ENCODE measurements around the gene CEP57. TPM values are rescaled to one million over a fixed set of nuclear protein-coding genes. Genes with fewer than 3 reads are reported as not detected.

CEP57 gene
- polyA plus RNA-seq, 3 donors = 13.1 to 24.9 (median 14.9) TPM

DNA sequence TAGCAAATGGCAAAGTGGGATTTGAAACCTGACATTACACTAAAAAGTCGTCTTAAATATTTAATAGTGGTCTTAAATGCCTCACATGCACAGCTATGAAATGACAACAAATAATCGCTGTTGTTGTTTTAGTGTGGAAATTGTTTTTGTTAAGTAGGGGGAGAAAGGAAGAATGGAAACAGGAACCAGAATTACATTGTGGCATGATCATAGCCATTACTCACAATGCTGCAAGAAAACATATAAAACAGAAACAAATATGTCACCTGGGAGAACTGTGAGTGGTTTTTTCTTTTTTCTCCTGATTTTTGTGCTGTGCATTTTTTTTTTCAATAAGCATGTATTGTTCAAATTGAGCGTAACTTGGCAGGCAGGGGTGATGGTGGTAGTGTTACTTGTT is 23.6 kb upstream of the CEP57 start:
- H3K4me1 Mint-ChIP-seq = peaks cover 17% of the 10 kb centered on the region
- peak; percentile 11 to 17 (median 17) for DNase-seq
- Histone ChIP-seq H3K9me3 (replicated peaks in 1 of 2; ENCODE audit: control insufficient read depth in 1 of 2, insufficient read depth in 1 of 2, low read length in 2 of 2) (no peaks in the 10 kb centered on the region), H3K27me3 (ENCODE audit: control insufficient read depth in 2 of 2, insufficient read depth in 2 of 2, low read length in 2 of 2) (no peaks in the 10 kb centered on the region), H3K36me3 (replicated peaks in 1 of 2; ENCODE audit: control insufficient read depth in 1 of 2, insufficient read depth in 2 of 2, low read length in 2 of 2) (peaks cover 9 to 32% of the 10 kb centered on the region in 2 donors), H3K4me2 (replicated peaks; ENCODE audit: extremely low read depth, low read length, poor library complexity, severe bottlenecking) (peak overlapping the region; percentile 7), H3K4me3 (replicated peaks in 1 of 3; ENCODE audit: low read depth in 2 of 3, low read length in 3 of 3) (no peak overlapping the region), H2AFZ (ENCODE audit: insufficient read depth, low read depth, low read length, poor library complexity, severe bottlenecking) (no peak overlapping the region), H3K79me2 (ENCODE audit: insufficient read depth, low read length) (no peaks in the 10 kb centered on the region), H3K9ac (ENCODE audit: insufficient read depth, low read length, poor library complexity, severe bottlenecking) (no peak overlapping the region), H3K4me1 (ENCODE audit: control insufficient read depth in 1 of 2, insufficient read depth in 2 of 2, low read length in 2 of 2) (peaks cover 16 to 19% of the 10 kb centered on the region in 2 donors), H4K20me1 (ENCODE audit: insufficient read depth, low read length) (no peaks in the 10 kb centered on the region), H3K27ac (ENCODE audit: low read depth in 1 of 2, low read length in 2 of 2) (peak overlapping the region in 1 of 2 donors; percentile 43)
- intact Hi-C loops (cut with micrococcal nuclease) = loop anchor here in 1 of 2 donors (10.0 kb wide), 2 partner anchors 682 to 1142 kb away; partner anchors contain the start of gene ENDOD1
- H3K4me3 Mint-ChIP-seq = peak overlapping the region in 1 of 2 donors; percentile 58
- WGBS (ENCODE audit: insufficient coverage) = no CpG with 5 or more reads among the region's 3 CpGs
- no peak for TF ChIP-seq CTCF (IDR thresholded peaks at IDR 0.05)
- peaks cover 11 to 20% of the 10 kb centered on the region in 2 donors for H3K36me3 Mint-ChIP-seq
- H3K27ac Mint-ChIP-seq = peak overlapping the region in 5 of 7 donors; percentile 17 to 90 (median 80)
- peaks cover 0 to 2% (median 0%) of the 10 kb centered on the region in 3 donors for H3K27me3 Mint-ChIP-seq (ENCODE audit: low read depth in 3 of 3)
- H3K9me3 Mint-ChIP-seq = no peaks in the 10 kb centered on the region

- Histone ChIP-seq H3K4me3 (replicated peaks in 1 of 3; ENCODE audit: low read depth in 2 of 3, low read length in 3 of 3) (peak overlapping the region in 1 of 3 experiments; percentile 38), H3K4me1 (ENCODE audit: control insufficient read depth in 1 of 2, insufficient read depth in 2 of 2, low read length in 2 of 2) (peaks cover 16 to 19% of the 10 kb centered on the region in 2 donors), H3K79me2 (ENCODE audit: insufficient read depth, low read length) (no peaks in the 10 kb centered on the region), H3K9me3 (replicated peaks in 1 of 2; ENCODE audit: control insufficient read depth in 1 of 2, insufficient read depth in 1 of 2, low read length in 2 of 2) (no peaks in the 10 kb centered on the region), H3K27me3 (ENCODE audit: control insufficient read depth in 2 of 2, insufficient read depth in 2 of 2, low read length in 2 of 2) (no peaks in the 10 kb centered on the region), H2AFZ (ENCODE audit: insufficient read depth, low read depth, low read length, poor library complexity, severe bottlenecking) (no peak overlapping the region), H3K36me3 (replicated peaks in 1 of 2; ENCODE audit: control insufficient read depth in 1 of 2, insufficient read depth in 2 of 2, low read length in 2 of 2) (peaks cover 17 to 40% of the 10 kb centered on the region in 2 donors), H4K20me1 (ENCODE audit: insufficient read depth, low read length) (no peaks in the 10 kb centered on the region), H3K27ac (ENCODE audit: low read depth in 1 of 2, low read length in 2 of 2) (peak overlapping the region in 1 of 2 donors; percentile 43), H3K4me2 (replicated peaks; ENCODE audit: extremely low read depth, low read length, poor library complexity, severe bottlenecking) (peak overlapping the region; percentile 48), H3K9ac (ENCODE audit: insufficient read depth, low read length, poor library complexity, severe bottlenecking) (no peak overlapping the region)
- peak; percentile 59 to 80 (median 73) for DNase-seq
- Mint-ChIP-seq H3K36me3 (peaks cover 17 to 28% of the 10 kb centered on the region in 2 donors), H3K9me3 (no peaks in the 10 kb centered on the region), H3K27ac (peak overlapping the region; percentile 77 to 95 (median 86)), H3K27me3 (ENCODE audit: low read depth in 3 of 3) (peaks cover 0 to 2% (median 0%) of the 10 kb centered on the region in 3 donors), H3K4me3 (peak overlapping the region in 1 of 2 donors; percentile 61), H3K4me1 (peaks cover 17% of the 10 kb centered on the region)
- TF ChIP-seq CTCF (IDR thresholded peaks at IDR 0.05) = no peak
- intact Hi-C loops (cut with micrococcal nuclease) = loop anchor here in 1 of 2 donors (10.0 kb wide), 2 partner anchors 683 to 1143 kb away; partner anchors contain the start of gene ENDOD1
- WGBS (ENCODE audit: insufficient coverage) = no CpG with 5 or more reads among the region's 1 CpG
Measured at GRCh38 chr11:95767498-95767897, 22.8 kb upstream of the CEP57 start.

All from CD14-positive monocyte (primary cell).